AML-193 (cell line): Measurements from ENCODE around the gene CCT4.
A peak's percentile ranks its signal among the peaks of the same experiment; 100 is the strongest.
"Not testable (repeated sequence)": the region's sequence is repeated elsewhere in the genome, so short reads cannot be mapped to it uniquely, and the experiment has no call there.

Experiments
- DNase-seq, 2 experiments: peaks; one replicate each; lab custom pipeline; 2025; lab: John Stamatoyannopoulos, UW

The CCT4 gene

GRCh38 chr2:61888267-61889055 is at the start of gene CCT4:
TSS of gene CCT4 (minus strand) at chr2:61888656. CDS start at chr2:61888507, 149 bp downstream.
- DNase-seq: peak; percentile 64 to 69

GRCh38 chr2:61937886-61938285 is 49.4 kb upstream of the CCT4 start:
- no peak for DNase-seq

- DNase-seq: no peak
These were observed 48.6 kb upstream of the CCT4 start for GRCh38 chr2:61937098-61937497.

- DNase-seq: no peak
These were observed 40.5 kb upstream of the CCT4 start for GRCh38 chr2:61928826-61929461.

- DNase-seq: peak in 1 of 2 experiments; percentile 7
These were observed 38.3 kb upstream of the CCT4 start for GRCh38 chr2:61926531-61927477.

GRCh38 chr2:61924895-61925663 is 36.6 kb upstream of the CCT4 start:
- no peak for DNase-seq

GRCh38 chr2:61922714-61923113 is 34.3 kb upstream of the CCT4 start:
- DNase-seq: no peak

GRCh38 chr2:61920548-61920947 is 32.1 kb upstream of the CCT4 start:
- DNase-seq: no peak

- DNase-seq: not testable (repeated sequence)
These were observed 26.3 kb upstream of the CCT4 start for GRCh38 chr2:61914794-61915193.

- DNase-seq: peak; percentile 10 to 46
These were observed 23.1 kb upstream of the CCT4 start for GRCh38 chr2:61911510-61911909.

GRCh38 chr2:61910603-61911002 is 22.1 kb upstream of the CCT4 start:
- peak in 1 of 2 experiments; percentile 18 for DNase-seq

- DNase-seq: no peak
These were observed 20.7 kb upstream of the CCT4 start for GRCh38 chr2:61909116-61909515.

GRCh38 chr2:61906186-61906470 is 17.7 kb upstream of the CCT4 start:
- DNase-seq: no peak

GRCh38 chr2:61905372-61906185 is 17.1 kb upstream of the CCT4 start, which contains the start of gene COMMD1:
TSS of gene COMMD1 (plus strand) at chr2:61905674. CDS start at chr2:61905679, 5 bp downstream.
- DNase-seq: peak; percentile 78

- no peak for DNase-seq
These were observed 11.8 kb upstream of the CCT4 start for GRCh38 chr2:61900281-61900680.

GRCh38 chr2:61898810-61899209 is 10.4 kb upstream of the CCT4 start:
- DNase-seq: peak; percentile 54 to 56

- no peak for DNase-seq
These were observed 664 bp downstream of the CCT4 start for GRCh38 chr2:61887717-61888266.

- DNase-seq: no peak
These were observed 2.4 kb downstream of the CCT4 start for GRCh38 chr2:61885896-61886603.

- no peak for DNase-seq
These were observed 5.6 kb downstream of the CCT4 start for GRCh38 chr2:61882850-61883249.

GRCh38 chr2:61879351-61879750 is 9.1 kb downstream of the CCT4 start:
- DNase-seq: not testable (repeated sequence)
